HT1080 (cell line): ENCODE data around the gene MFSD6. TPM values are rescaled to one million over a fixed set of nuclear protein-coding genes. Genes with fewer than 3 reads are reported as not detected.

ENCODE experiments used
- DNase-seq: peaks from one replicate; pipeline ENCODE4 v3.0.0-alpha.2; 2015; ENCODE audit warnings: low read depth
- total RNA-seq: library from RNA; depleted of rRNA; stranded (reverse); fragments of >200 nt; shearing (Covaris generic); gene quantifications from 2 replicates; pipeline ENCODE4 v1.2.3, GENCODE V29; 2014

The MFSD6 gene
- total RNA-seq, 1 experiment from 2014 or later, result 3.0 TPM

DNA sequence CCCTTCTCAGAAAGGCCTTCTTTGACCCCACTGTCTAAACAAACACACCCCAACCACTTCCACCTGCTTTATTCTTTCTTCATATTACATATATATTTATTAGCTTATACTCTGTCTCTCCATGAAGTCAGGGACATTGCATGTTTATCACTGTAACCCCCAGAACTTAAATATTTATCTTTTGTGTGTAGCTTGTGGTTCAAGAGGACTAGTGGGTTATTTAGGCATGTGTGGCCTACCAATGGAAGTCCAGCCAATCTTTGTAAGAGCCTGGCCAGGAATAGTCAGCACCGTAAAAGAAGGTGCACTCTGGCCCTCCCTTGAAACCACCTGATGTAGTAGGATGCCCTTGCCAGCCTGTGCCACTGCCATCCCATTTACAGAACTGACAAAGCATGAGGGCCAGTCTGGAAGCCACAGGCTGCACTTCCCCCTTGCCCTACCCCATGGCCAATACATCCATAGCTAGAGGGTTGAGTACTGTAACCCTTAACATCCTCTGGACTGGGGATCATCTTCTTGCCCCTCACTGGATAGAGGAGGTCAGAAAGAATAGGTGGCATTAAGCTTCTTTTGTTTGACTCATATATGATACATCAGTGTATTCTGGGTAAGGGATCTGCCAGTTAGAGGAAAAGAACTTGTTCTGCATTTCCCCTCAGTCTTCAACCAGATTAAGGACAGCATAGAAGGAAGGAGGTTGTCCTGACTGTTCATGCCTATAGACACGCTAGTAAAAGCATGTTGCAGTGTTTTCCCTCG, 121.5 kb downstream of the MFSD6 start:
- DNase-seq, result no peak

GRCh38 chr2:190530248-190530900, 122.2 kb downstream of the MFSD6 start:
- no peak for DNase-seq

DNA sequence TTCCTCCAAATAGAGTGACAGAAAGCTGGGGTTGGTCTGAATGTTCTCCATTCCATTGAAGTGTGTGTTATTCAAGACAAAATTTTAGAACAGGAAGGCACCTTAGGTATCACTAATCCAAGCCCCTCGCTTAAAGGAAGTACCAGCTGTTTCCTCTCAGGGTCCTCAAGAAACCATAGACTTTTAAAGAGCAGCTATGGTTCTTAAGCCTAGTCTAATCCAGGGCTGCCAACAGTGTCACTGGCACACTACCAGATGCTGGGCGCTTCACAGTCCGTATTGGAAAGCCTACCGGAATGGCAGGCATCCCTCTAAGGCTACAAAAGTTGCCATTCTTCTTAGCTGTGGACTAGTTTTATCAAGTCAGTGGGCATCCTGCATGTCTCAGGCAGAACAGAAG, 124.4 kb downstream of the MFSD6 start:
- no peak for DNase-seq

- DNase-seq, result peak; percentile 29
Observed at GRCh38 chr2:190533175-190533967, 125.2 kb downstream of the MFSD6 start.

DNA sequence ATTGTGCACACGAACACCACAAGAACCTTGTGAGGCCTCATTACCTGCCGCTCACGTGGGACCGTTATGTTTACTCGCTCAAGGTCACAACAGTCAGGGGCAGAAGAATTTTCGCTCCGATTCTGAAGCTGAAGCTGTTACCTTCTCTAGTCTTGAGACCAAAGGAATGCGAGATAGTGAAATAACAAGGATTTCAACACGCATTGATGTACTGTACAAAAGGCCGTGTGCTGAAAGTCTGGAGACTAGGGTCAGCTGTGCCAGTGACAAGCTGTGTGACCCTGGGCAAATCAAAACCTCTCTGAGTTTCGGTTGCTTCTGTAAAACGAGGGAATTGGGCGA, 125.8 kb downstream of the MFSD6 start:
- DNase-seq, result no peak

DNA sequence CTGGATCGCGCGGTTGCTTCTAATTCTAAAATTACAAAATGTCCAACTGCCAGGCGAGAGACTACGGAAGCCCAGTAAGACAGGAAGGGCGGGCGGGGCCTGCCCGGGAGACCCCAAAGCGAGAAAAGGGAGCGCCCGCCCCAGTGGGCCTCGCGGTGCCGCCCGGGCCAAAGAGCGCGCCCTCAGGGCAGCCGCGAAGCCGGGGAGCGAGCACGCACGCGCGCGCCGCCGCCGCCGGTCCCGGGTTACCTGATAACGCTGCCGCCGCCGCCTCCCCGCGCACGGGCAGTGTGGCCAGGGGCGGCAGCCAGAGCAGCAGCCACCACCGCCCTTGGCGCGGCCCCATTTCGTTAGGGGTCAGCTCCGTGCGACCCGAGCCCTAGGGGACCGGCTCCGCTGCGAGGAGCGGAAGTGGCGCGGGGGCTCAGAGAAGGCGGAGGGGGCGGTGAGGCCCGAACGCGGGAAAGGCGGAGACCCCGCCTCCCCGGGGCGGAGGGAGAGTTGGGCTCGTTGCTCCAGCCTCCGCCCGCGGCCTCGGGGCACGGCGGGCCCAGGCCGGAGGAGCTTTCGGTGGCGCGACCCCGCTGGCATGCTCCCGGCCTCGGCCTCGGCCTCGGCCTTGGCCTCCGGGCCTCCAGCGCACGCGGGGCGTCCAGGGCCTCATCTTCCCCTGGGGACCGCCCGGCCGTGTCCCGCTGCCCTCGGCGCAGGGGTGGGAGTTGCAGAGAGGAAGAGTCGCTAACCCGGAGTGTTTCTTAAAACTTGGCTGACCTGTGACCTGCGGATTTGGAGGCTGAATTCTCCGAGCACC, 126.4 kb downstream of the MFSD6 start, which contains the start of gene NEMP2:
Gene NEMP2, minus strand, starts transcription at position 413 of the 811 bp plus-strand sequence. Its CDS starts 67 bp downstream, at position 346.
- DNase-seq, result peak; percentile 83

GRCh38 chr2:190535121-190535439, 126.9 kb downstream of the MFSD6 start:
- no peak for DNase-seq

DNA sequence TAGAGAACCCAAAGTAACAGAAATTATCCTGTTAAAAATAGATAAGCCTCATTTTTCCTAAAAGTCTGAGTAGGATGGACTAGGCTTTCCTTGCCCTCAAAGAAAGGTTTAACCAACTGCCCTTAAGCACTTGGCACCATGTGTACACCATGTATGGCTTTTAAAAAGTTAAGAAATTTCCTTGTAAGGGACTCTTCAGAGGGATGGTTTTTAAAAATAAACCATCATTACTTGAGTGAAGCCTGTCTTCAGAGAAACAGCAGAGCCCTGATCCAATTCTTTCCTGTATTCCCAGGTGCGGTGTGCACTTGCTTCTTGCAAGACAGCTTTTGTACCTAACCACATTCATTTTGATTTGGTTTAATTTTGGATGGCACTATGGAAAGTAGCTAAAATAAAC, 127.4 kb downstream of the MFSD6 start:
- no peak for DNase-seq

- peak; percentile 54 for DNase-seq
Observed at GRCh38 chr2:190537765-190538164, 129.6 kb downstream of the MFSD6 start.

DNA sequence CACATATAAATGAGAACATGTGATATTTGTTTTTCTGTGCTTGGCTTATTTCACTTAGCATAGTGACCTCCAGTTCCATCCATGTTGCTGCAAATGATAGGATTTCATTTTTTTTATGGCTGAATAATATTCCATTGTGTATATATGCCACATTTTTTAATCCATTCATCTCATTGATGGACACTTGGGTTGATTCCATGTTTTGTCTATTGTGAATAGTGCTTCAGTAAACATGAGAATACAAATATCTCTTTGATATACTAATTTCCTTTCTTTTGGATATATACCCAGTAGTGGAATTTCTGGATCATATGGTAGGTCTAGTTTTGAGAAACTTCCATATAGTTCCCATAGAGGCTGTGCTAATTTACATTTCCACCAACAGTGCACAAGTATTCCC, 130.0 kb downstream of the MFSD6 start:
- no peak for DNase-seq

DNA sequence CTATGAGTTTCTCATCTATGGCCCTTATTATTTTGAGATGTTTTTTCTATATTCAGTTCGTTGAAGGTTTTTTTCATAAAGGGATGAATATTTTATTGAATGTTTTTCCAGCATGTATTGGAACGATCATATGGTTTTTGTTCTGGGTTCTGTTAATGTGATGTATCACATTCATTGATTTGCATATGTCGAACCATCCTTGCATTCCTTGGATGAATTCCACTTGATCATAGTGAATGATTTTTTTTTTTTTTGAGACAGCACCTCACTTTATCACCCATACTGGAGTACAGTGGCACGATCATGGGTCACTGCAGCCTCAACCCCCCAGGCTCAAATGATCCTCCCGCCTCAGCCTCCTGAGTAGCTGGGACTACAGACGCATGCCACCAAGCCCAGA, 131.9 kb downstream of the MFSD6 start:
- no peak for DNase-seq

DNA sequence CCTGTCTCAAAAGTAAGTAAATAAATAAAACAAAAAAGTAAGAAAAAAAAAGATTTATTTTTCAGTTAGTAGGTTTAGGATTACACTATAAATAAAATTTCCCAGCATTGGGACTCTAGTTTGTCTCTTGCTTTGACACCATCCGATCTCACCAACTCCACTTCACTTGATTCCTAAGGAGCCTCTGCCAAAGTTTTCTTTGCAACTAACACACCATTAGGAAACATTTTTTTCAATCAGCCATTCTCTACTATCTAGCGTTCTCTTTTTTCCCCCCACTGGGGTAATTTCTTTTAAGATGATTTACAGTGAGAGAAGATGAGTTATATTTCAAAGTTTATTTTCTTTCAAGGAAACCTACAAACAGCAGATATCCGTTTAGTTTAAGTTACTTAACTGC, 136.9 kb downstream of the MFSD6 start:
- DNase-seq, result no peak

- DNase-seq, result no peak
Observed at GRCh38 chr2:190545555-190546385, 137.6 kb downstream of the MFSD6 start.

DNA sequence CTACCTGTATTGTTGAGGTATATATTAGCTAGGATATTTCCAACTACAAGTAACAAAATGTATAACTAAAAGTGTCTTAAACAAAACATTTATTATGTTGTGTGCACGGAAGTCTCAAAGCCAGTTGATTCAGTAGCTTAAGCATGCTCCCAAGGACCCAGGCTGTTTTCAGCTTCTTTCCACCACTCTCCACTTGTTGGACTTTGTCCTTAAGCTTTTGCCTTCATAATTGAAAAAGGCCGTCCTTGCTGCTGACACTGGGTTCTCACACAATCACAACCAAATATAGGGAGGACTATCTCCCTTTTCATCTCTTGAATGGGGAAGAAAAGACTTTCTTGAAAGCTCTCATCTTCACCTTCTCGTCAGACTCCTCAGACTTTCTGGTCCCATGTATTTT, 138.6 kb downstream of the MFSD6 start:
- DNase-seq, result no peak

GRCh38 chr2:190547886-190548285, 139.7 kb downstream of the MFSD6 start:
- peak; percentile 46 for DNase-seq

GRCh38 chr2:190550137-190550536, 142.0 kb downstream of the MFSD6 start:
- DNase-seq, result no peak
